Thoracic aorta (tissue), 2 donors: ENCODE measurements around the gene DICER1. TPM values are rescaled to one million over a fixed set of nuclear protein-coding genes. Genes with fewer than 3 reads are reported as not detected.
"Not testable (repeated sequence)": the region's sequence is repeated elsewhere in the genome, so short reads cannot be mapped to it uniquely, and the experiment has no call there.

Experiments
- ATAC-seq: fragments of 150-250 bp; one replicate; pipeline ENCODE4 v1.8.0; 2017; ENCODE audit warnings: low read depth; ENCODE audit not compliant: insufficient number of reproducible peaks, low FRiP score
- DNase-seq: peaks from one replicate; pipeline ENCODE4 v3.0.0-alpha.2; 2020; ENCODE audit warnings: low spot score
- H3K27ac ChIP-seq, 2 donors: fragments of 200-600 bp; sonication (generic); 1 replicate in 1 of 2; 2 replicates in 1 of 2; pipeline ENCODE4 v1.5.1; 2016; ENCODE audit warnings: mild to moderate bottlenecking in 2 of 2, moderate library complexity in 2 of 2
- H3K27me3 ChIP-seq: fragments of 200-600 bp; sonication (generic); replicated peaks from 2 replicates; pipeline ENCODE4 v1.6.0; 2016; ENCODE audit warnings: mild to moderate bottlenecking; ENCODE audit not compliant: insufficient read depth
- H3K36me3 ChIP-seq: fragments of 200-600 bp; sonication (generic); one replicate; pipeline ENCODE4 v1.5.1; 2016
- H3K4me1 ChIP-seq, 2 donors: fragments of 200-600 bp; sonication (generic); 1 replicate in 1 of 2; 2 replicates in 1 of 2; pipeline versions ENCODE4 v1.5.1 to v1.6.0; 2016; ENCODE audit warnings: low read depth in 2 of 2, mild to moderate bottlenecking in 1 of 2; ENCODE audit not compliant: control insufficient read depth in 1 of 2
- H3K4me3 ChIP-seq: fragments of 200-600 bp; sonication (generic); 2 replicates; pipeline ENCODE4 v1.5.1; 2016; ENCODE audit warnings: mild to moderate bottlenecking
- H3K9me3 ChIP-seq: fragments of 200-600 bp; sonication (generic); 2 replicates; pipeline ENCODE4 v1.5.1; 2016
- CTCF ChIP-seq: fragments of 200-600 bp; sonication (generic); IDR thresholded peaks from one replicate; pipeline ENCODE4 v1.5.1; 2019; ENCODE audit warnings: antibody characterized with exemption
- total RNA-seq, 2 donors: library from RNA; depleted of rRNA; stranded (reverse); fragments of >200 nt; gene quantifications; one replicate each; pipeline versions ENCODE4 v1.1.0 to v1.2.3, GENCODE V29; 2016

DICER1 gene
- total RNA-seq, 2 donors from 2014 or later: 56.3 to 92.5 TPM

GRCh38 chr14:95141684-95142083 lies 15.6 kb downstream of the DICER1 start:
- no peaks in the 10 kb centered on the region for H3K27me3 ChIP-seq
- no peak overlapping the region for H3K27ac ChIP-seq
- DNase-seq: no peak
- TF ChIP-seq CTCF: no peak
- ATAC-seq: no peak
- no peak overlapping the region for H3K4me3 ChIP-seq
- H3K9me3 ChIP-seq: peaks cover 4% of the 10 kb centered on the region
- peaks cover 46 to 59% of the 10 kb centered on the region in 2 donors for H3K4me1 ChIP-seq
- H3K36me3 ChIP-seq: no peaks in the 10 kb centered on the region

- TF ChIP-seq CTCF: no peak
Observed at GRCh38 chr14:95140060-95140858, 17.1 kb downstream of the DICER1 start.

GRCh38 chr14:95138876-95139275 lies 18.5 kb downstream of the DICER1 start:
- ATAC-seq (no peak), DNase-seq (no peak)
- H3K4me1 ChIP-seq: peaks cover 46% of the 10 kb centered on the region in 2 donors
- no peaks in the 10 kb centered on the region for H3K27me3 ChIP-seq
- H3K27ac ChIP-seq: no peak overlapping the region
- no peak for TF ChIP-seq CTCF
- no peaks in the 10 kb centered on the region for H3K36me3 ChIP-seq
- no peaks in the 10 kb centered on the region for H3K9me3 ChIP-seq
- H3K4me3 ChIP-seq: no peak overlapping the region

More at GRCh38 chr14:95140060-95140858, 17.1 kb downstream of the DICER1 start:
- Histone ChIP-seq H3K4me3 (no peak overlapping the region), H3K9me3 (peaks cover 4% of the 10 kb centered on the region), H3K36me3 (no peaks in the 10 kb centered on the region), H3K4me1 (peaks cover 46 to 51% of the 10 kb centered on the region in 2 donors), H3K27me3 (no peaks in the 10 kb centered on the region), H3K27ac (no peak overlapping the region)
- DNase-seq (no peak), ATAC-seq (no peak)

GRCh38 chr14:95138455-95138854 lies 18.9 kb downstream of the DICER1 start:
- not testable (repeated sequence) for H3K27me3 ChIP-seq, H3K9me3 ChIP-seq, ATAC-seq, H3K27ac ChIP-seq, DNase-seq, H3K4me3 ChIP-seq, H3K36me3 ChIP-seq
- H3K4me1 ChIP-seq: peaks cover 43% of the 10 kb centered on the region in 2 donors

GRCh38 chr14:95137804-95138167 lies 19.5 kb downstream of the DICER1 start:
- Histone ChIP-seq H3K27me3 (no peaks in the 10 kb centered on the region), H3K4me1 (peaks cover 36 to 37% of the 10 kb centered on the region in 2 donors), H3K4me3 (peak overlapping the region; percentile 1), H3K9me3 (no peaks in the 10 kb centered on the region), H3K36me3 (no peaks in the 10 kb centered on the region), H3K27ac (no peak overlapping the region)
- ATAC-seq: no peak
- no peak for DNase-seq
- no peak for TF ChIP-seq CTCF
